GM21576 (cell line): ENCODE data around the gene AFF3.

Experiments
- ATAC-seq: cut with Tn5 transposase; IDR thresholded peaks from one replicate; pipeline ENCODE4 v1.9.1; 2021; ENCODE audit warnings: mild to moderate bottlenecking, moderate library complexity; ENCODE audit not compliant: unreplicated experiment

AFF3 gene

GRCh38 chr2:99600981-99601651 lies 541.3 kb downstream of the AFF3 start:
- ATAC-seq: no peak

GRCh38 chr2:99598441-99598840 lies 543.9 kb downstream of the AFF3 start:
- no peak for ATAC-seq

- no peak for ATAC-seq
These were observed 544.8 kb downstream of the AFF3 start for GRCh38 chr2:99597616-99598015.

GRCh38 chr2:99595373-99595772 lies 547.0 kb downstream of the AFF3 start:
- ATAC-seq: no peak

DNA sequence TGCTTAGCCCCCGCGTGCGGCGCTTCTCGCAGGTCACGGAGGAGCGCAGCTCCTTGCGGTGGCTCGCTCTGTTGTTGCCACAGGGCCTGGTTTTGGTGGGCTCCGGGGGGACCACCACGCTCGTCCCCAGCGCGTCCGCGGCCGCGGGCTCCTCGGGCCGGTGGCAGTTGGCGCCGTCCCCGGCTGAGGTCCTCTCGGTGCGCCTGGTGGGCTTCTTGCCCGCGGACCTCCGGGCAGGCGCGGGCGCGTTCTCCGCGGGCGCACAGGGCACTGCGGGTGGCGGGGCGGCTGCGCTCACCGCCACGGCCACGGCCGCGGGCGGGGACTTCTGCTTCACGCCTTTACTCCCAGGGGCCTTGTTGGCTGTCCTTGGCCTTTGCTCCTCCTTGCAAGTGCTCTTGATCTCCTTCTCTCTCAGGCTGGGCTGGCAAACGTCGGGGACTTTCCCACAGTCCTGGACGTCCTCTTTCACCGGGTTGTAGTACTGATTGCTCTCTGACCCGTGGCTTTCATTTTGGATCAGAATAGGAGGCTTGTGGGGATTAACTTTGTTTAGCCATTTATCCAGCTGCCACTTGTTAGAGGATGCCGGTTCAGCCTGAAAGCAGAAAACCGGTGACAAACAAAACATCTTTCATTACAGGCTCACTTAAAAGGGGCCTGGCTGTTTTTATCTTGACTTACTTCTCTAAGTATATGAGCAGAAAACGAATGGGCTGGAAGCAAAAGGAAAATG lies 548.5 kb downstream of the AFF3 start:
- no peak for ATAC-seq

GRCh38 chr2:99576775-99577174 lies 565.6 kb downstream of the AFF3 start:
- no peak for ATAC-seq

DNA sequence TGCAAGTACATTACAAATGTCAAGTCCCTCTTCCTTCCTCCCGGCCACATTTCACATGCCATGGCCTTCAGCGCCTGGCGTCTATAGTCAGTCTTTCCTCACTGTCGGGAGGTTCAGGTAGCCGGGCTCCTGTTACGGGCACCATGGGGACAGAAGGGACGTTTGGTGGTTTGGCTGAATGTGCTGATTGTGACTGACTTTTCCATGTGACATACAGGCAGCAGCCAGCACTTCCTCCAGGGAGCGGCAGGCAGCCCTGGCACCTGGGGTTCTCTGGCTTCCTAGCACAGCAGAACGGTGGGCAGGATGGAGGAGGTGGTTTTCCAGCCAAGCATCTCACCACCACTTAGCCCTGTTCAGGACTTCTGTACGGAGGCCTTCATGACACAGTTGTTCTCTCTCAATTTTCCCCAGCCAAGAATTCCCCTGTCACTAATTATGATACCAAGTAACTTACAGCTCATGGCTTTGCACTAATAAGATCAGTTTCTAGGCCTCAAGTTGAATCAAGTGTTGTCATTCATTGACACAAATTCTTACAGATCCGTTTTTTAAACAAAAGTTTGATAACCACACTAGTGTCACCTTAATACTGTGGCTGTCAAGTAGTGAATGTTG lies 568.6 kb downstream of the AFF3 start:
- no peak for ATAC-seq

DNA sequence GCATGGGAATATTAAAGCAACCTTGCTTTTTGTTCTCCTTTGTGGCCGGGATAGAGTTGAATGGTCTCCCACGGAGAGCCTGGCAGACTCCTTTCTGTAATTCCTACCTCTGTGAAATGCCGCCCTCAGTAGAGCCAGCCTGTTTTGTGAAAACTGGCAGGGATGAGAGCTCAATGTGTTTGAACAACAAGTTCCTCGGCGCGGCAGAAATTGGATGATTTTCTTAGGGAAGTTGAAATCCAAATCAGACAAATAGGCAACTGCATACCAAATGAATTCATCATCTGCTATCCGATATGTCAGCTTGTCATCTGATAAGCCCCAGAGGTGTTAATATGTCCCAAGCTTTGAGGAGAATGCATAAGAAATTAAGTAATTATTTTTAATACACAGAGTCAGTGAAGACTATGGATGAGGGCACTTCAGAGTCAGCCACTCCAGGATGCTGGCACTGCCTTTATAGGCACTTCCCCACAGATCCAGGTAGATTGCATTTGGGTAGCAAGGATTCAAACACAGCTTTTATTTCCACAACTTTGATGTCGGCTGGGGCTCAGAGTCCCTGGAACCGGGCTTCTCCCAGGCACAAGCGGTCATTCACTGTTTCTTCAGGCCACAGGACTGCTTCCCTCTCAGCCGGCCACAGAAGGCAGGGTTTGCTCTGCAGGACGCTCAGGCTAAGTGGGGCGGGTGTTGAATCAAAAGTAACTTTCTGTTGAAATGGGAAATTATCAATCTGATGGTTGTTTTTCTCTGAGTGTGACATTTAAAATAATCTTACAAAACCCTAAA lies 569.8 kb downstream of the AFF3 start:
- ATAC-seq: no peak

DNA sequence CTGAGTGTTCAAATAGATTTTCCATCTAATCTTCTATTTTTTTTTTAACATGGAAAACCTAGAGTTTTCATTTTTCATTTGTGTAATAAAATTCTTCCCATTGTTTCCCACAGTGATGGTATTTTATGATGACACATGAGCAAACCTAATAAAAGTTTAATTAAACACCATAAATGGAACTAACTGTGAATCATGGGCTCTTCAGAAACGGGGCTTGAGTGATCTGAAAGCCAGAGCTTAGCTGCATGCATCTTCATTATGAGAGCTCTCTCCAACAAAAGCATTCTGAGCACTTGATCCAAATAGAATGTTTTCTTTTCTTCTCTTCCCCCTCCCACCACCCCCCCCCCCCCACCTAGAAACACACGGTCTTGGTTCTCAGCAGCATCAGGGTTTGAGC lies 570.4 kb downstream of the AFF3 start:
- no peak for ATAC-seq

DNA sequence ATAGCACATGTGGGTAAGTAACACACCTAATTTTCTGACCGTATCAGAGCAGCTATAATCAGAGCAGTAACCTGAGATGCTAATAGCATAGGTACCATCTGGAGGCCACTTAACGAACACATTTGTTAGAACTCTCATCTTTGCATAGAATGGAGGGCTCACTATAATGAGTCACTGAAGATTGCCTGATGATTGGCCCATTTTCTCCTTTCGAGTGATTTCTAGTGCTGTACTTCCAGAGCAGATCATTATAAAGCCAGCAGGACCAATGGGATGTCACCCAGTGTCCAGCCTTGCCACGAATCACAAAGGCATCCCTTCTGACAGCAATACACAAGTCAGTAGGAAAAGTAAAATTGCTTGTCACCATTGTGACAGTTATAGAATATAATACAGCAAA lies 570.9 kb downstream of the AFF3 start:
- ATAC-seq: no peak

GRCh38 chr2:99571021-99571420 lies 571.4 kb downstream of the AFF3 start:
- no peak for ATAC-seq

DNA sequence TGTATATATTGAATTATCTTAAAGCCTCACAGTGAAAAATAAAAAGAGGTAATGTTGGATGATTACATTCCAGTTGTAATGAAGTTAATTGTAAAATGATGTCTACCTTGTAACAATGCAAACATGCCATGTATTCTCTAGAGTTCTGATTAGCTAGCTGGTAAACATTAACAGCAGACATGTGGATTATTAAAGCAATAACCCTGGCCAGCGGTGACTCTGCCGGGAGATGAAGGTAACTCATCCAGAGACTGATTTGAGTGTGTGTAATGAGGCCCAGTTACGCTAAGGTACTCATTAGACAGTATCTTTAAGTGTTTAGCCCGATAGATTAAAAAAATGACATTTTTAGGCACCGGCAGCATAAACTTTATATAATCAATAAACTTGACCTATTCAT lies 573.0 kb downstream of the AFF3 start:
- no peak for ATAC-seq

GRCh38 chr2:99565227-99565626 lies 577.2 kb downstream of the AFF3 start:
- ATAC-seq: no peak

DNA sequence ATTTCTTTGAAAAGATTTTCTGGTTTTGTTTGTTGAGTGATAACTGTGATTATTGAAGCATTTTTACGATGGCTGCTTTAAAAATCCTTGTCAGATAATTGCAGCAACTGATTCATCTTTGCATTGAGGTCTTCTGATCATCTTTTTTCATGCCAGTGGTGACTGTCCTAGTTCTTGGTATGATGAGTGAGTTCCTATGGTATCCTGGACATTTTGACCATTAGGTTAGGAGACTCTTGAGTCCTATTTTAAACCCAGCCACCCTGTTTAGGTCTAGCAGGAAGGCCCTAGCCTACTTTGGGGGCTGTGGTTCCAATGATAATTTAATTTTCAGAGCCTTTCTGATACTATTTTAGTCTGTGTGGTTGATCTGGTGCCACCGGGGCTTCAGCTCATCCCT lies 579.9 kb downstream of the AFF3 start:
- ATAC-seq: no peak

GRCh38 chr2:99561804-99562203 lies 580.6 kb downstream of the AFF3 start:
- no peak for ATAC-seq

GRCh38 chr2:99559075-99559662 lies 583.2 kb downstream of the AFF3 start:
- ATAC-seq: peak; percentile 66

GRCh38 chr2:99555404-99555803 lies 587.0 kb downstream of the AFF3 start:
- ATAC-seq: no peak

DNA sequence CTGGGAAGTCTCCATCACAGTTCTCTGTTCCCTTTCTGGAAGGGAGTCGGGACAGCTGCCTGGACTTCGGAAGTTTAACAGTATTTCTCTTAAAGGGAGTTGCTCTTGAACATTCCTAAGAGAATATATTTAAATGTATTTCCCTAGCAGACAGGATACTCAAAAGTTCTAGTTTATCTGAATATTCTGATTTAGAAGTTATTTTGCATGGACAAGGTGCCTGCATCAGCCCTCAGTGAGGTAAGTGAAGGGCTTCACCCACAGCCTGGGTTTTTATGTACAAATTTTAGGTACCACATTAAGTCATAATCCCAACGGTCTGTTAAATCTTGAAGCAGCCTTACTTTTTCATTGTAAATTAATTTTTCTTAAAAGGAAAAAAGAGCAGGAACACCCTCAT lies 587.5 kb downstream of the AFF3 start:
- no peak for ATAC-seq

- ATAC-seq: no peak
These were observed 588.2 kb downstream of the AFF3 start for GRCh38 chr2:99554238-99554637.

GRCh38 chr2:99552529-99552928 lies 589.9 kb downstream of the AFF3 start:
- ATAC-seq: no peak

GRCh38 chr2:99550368-99550767 lies 592.0 kb downstream of the AFF3 start:
- ATAC-seq: no peak
